Measurements from ENCODE around the gene IQCK.

Gene IQCK

DNA sequence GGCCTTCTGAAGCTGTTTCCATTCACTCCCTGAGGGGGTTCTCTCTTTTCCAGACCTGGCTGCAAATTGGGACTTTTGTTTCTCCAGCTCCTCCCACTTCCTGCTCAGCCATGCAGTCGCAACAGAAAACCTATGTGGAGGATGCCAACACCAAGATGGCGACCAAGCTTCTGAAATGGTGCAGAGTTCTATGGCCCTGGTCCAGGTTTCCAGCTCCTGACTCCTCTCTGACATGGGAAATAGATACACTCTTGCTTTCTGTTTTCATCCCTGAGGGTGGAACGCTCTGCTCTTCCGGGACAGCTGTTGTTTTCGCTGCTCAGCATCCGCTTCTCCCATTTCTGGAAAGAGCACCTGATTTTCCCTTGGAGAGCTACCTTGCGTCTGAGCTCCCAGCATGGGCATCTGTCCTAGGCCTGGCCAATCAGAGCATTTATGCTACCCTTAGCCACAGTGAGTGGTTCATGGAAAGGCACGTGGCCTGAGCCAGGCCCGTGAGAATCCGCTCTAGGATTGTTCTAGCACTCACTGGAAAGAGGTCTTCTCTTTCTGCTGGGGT lies 158.5 kb downstream of the IQCK start:
- TF ChIP-seq, protein P1, sequence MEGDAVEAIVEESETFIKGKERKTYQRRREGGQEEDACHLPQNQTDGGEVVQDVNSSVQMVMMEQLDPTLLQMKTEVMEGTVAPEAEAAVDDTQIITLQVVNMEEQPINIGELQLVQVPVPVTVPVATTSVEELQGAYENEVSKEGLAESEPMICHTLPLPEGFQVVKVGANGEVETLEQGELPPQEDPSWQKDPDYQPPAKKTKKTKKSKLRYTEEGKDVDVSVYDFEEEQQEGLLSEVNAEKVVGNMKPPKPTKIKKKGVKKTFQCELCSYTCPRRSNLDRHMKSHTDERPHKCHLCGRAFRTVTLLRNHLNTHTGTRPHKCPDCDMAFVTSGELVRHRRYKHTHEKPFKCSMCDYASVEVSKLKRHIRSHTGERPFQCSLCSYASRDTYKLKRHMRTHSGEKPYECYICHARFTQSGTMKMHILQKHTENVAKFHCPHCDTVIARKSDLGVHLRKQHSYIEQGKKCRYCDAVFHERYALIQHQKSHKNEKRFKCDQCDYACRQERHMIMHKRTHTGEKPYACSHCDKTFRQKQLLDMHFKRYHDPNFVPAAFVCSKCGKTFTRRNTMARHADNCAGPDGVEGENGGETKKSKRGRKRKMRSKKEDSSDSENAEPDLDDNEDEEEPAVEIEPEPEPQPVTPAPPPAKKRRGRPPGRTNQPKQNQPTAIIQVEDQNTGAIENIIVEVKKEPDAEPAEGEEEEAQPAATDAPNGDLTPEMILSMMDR (conservative IDR thresholded peaks at IDR 0.05; ENCODE audit: low read depth, low read length) = no peak
- no peak overlapping the region for H3K4me3 ChIP-seq (ENCODE audit: low read length)
- no peak for DNase-seq (ENCODE audit: low read depth)

DNA sequence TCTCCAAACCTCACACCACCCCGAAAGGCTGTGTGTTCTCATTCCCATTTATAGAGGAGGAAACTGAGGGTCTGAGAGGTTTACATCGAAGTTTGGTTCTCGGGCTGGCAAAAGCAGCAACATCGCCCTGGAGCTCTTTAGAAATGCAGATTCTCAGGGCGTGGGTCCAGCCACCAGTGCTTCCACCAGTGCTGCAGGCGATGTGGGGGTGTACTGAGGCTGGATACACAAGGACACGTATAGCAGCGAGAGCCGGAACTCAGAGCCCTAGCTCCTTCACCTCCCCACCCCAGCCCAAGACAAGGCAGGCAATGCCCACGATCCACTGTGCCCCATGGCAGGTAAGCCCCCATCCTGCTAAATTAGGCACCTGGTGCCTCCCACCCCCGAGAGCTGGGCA lies 160.7 kb downstream of the IQCK start:
- no peak for DNase-seq (ENCODE audit: low read depth)

DNA sequence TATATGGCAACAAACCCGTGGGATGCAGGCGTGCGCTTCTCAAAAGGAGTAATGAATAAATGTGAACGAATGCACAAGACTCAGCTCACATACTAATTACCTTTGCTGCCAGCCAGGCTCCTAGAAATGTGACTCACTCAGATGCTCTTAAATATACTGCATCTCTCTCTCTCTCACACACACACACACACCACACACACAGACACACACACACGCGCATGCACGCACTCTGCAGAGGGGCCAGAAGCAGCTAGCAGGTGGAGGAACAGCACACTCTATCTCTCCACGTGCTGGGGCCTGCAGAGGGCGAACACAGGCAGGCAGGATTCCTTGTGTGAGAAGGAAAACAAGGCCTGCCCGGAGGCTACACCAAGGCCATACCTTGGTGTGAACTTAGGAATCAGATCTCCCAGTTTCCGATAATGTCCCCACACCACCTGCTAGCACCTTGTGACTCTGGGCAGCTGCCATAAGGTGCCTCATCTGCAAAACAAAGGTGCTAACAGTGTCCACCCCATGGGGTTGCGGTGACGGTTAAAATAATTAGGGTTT lies 161.2 kb downstream of the IQCK start:
- H3K4me3 ChIP-seq (ENCODE audit: low read length) = no peak overlapping the region
- TF ChIP-seq, protein P1 (conservative IDR thresholded peaks at IDR 0.05; ENCODE audit: low read depth, low read length) = peak; percentile 16
- peak; percentile 55 for DNase-seq (ENCODE audit: low read depth)

More for the DNA sequence above, 160.7 kb downstream of the IQCK start:
- H3K4me3 ChIP-seq (ENCODE audit: low read length) = no peak overlapping the region
- TF ChIP-seq, protein P1 (conservative IDR thresholded peaks at IDR 0.05; ENCODE audit: low read depth, low read length) = no peak

DNA sequence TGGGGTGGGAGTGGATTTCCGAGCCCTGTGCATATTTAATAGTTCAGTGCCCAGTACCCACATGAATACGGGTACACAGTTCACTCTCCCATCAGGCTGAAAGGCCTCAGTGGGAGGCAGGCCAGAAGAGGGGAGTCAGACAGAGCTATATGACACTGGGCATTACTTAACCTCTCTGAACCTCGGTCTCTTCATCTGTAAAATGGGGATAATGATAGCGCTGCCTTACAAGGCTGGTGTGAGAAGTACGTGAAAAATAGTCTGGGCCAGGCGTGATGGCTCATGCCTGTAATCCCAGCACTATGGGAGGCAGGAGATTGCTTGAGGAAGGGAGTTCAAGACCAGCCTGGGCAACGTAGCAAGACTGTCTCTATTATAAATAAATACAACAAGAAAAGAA lies 163.0 kb downstream of the IQCK start:
- TF ChIP-seq, protein P1 (conservative IDR thresholded peaks at IDR 0.05; ENCODE audit: low read depth, low read length) = no peak
- no peak for DNase-seq (ENCODE audit: low read depth)
- no peak overlapping the region for H3K4me3 ChIP-seq (ENCODE audit: low read length)

DNA sequence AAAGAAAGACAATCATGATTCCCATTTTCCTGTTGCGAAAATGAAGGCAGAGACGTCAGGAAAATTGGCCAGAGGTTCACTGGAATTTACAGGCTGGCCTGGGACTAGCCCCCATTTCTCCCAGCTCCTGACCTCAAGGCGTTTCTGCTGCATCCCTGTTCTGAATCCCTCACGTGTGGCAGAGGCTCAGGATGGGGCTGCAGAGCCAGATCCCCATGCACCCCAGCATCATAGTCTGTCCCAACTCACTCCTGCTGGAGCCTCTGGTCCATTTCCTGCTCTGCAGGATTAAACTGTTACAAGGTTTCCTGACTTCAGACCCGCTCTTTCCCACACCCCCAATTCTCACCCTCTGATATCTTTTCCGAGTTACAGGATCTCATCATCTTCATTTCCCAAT lies 163.7 kb downstream of the IQCK start:
- H3K4me3 ChIP-seq (ENCODE audit: low read length) = no peak overlapping the region
- no peak for DNase-seq (ENCODE audit: low read depth)
- TF ChIP-seq, protein P1 (conservative IDR thresholded peaks at IDR 0.05; ENCODE audit: low read depth, low read length) = no peak

DNA sequence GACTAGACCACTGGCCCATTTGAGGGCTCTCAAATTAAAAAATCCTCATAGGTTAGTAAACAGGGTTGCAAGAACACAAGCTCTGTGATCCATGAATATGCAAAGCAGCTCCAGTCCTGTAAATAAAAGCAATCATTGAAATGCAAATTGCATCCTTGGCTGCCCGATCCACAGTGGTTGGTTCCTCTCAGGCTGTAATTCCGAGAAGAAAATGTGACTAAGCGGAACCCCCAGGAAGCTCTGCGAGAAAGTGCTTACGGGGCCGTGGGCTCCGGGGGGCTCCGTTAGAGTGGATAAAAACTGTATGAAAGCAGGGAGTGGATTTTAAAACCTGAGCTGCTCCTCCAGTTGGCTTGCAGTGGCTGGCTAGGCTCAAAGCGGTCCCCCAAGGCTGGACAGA lies 164.1 kb downstream of the IQCK start:
- no peak overlapping the region for H3K4me3 ChIP-seq (ENCODE audit: low read length)
- DNase-seq (ENCODE audit: low read depth) = no peak
- TF ChIP-seq, protein P1 (conservative IDR thresholded peaks at IDR 0.05; ENCODE audit: low read depth, low read length) = no peak

DNA sequence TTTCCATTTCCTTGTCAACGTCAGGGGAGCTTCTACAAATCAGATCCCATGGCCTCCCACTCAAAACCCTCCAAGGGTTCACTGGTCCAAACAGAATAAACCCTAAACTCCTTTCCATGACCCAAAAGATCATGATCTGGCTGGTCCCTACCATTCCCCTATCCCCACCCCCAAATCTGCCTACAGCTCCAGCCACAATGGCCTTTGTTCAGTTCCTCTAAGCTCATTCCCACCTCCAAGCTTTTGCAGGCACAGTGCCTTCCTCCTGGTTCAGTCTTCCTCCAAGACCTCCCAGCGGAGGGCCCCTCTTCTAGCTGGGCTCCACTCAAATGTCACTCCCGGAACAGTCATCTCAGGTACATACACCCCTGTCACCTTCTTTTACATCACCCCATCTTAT lies 164.6 kb downstream of the IQCK start:
- H3K4me3 ChIP-seq (ENCODE audit: low read length) = no peak overlapping the region
- no peak for DNase-seq (ENCODE audit: low read depth)
- TF ChIP-seq, protein P1 (conservative IDR thresholded peaks at IDR 0.05; ENCODE audit: low read depth, low read length) = no peak

Data from retinal pigment epithelial cell (primary cell).